Lung (tissue), 12 donors: Measurements from ENCODE around the gene RMI2. TPM values are rescaled to one million over a fixed set of nuclear protein-coding genes. Genes with fewer than 3 reads are reported as not detected.

Source experiments
- ATAC-seq: fragments of 200-7000 bp; cut with Tn5 transposase; one replicate; pipeline ENCODE4 v1.9.1; 2020; ENCODE audit warnings: moderate number of reproducible peaks; ENCODE audit not compliant: insufficient read depth, low FRiP score
- DNase-seq, 3 donors: peaks; one replicate each; pipeline ENCODE4 v3.0.0-alpha.2; 2013 to 2017
- H3K27ac ChIP-seq, 2 donors: one replicate each; pipeline ENCODE4 v1.5.1; 2013; ENCODE audit warnings: mild to moderate bottlenecking in 2 of 2, moderate library complexity in 2 of 2, control low read depth in 1 of 2, inconsistent platforms in 1 of 2, low read depth in 1 of 2, low read length in 1 of 2
- H3K27me3 ChIP-seq, 3 donors: one replicate each; pipeline ENCODE4 v1.5.1; 2013; ENCODE audit warnings: low read length in 2 of 3; ENCODE audit not compliant: control insufficient read depth in 3 of 3, insufficient read depth in 3 of 3
- H3K36me3 ChIP-seq, 4 donors: one replicate each; pipeline ENCODE4 v1.5.1; 2013; ENCODE audit warnings: low read length in 4 of 4, mild to moderate bottlenecking in 1 of 4, moderate library complexity in 1 of 4; ENCODE audit not compliant: control insufficient read depth in 4 of 4, insufficient read depth in 4 of 4
- H3K4me1 ChIP-seq, 5 donors: one replicate each; pipeline ENCODE4 v1.5.1; 2013; ENCODE audit warnings: low read length in 5 of 5, mild to moderate bottlenecking in 2 of 5, moderate library complexity in 1 of 5; ENCODE audit not compliant: control insufficient read depth in 5 of 5, insufficient read depth in 5 of 5
- H3K4me3 ChIP-seq: one replicate; pipeline ENCODE4 v1.5.1; 2013; ENCODE audit warnings: mild to moderate bottlenecking, control low read depth, moderate library complexity
- H3K9ac ChIP-seq, 2 donors: one replicate each; pipeline ENCODE4 v1.5.1; 2013; ENCODE audit warnings: low read length in 2 of 2, control low read depth in 1 of 2; ENCODE audit not compliant: insufficient read depth in 1 of 2
- H3K9me3 ChIP-seq, 4 donors: one replicate each; pipeline ENCODE4 v1.5.1; 2013; ENCODE audit warnings: low read length in 3 of 4, mild to moderate bottlenecking in 1 of 4, moderate library complexity in 1 of 4; ENCODE audit not compliant: control insufficient read depth in 4 of 4, insufficient read depth in 3 of 4
- CTCF ChIP-seq: IDR thresholded peaks from 2 replicates; pipeline ENCODE4 v1.5.1; 2012; ENCODE audit warnings: mild to moderate bottlenecking; ENCODE audit errors: control extremely low read depth, extremely low read depth
- WGBS, 2 donors: extraction: QIAGEN DNeasy Blood & Tissue Kit; methylation state at CpG; one replicate each; pipeline ENCODE4 v1.1.7; 2013; 5-methylcytosine and 5-hydroxymethylcytosine counted together
- polyA plus RNA-seq, 2 donors: library from polyadenylated mRNA; stranded (reverse); fragments of 200-250 nt; gene quantifications; one replicate each; pipeline ENCODE4 v1.2.1, GENCODE V29; 2013
- total RNA-seq, 2 donors: library from RNA; depleted of rRNA in 1 of 2; stranded (reverse); fragments of >200 nt in 1 of 2; gene quantifications; one replicate each; pipeline ENCODE4 v1.2.1, GENCODE V29; 2014 to 2021
- donor health status: control.
- donor health status: control.
- donor health status: Bipolar disorder and iron deficiency.
- donor health status: healthy.
- donor health status: DM: yes; HTN: yes; CAD: no.

The RMI2 gene
- total and polyA plus RNA-seq, 4 donors = 2.5 to 7.2 (median 4.5) TPM

- H3K27ac ChIP-seq = no peak overlapping the region
- TF ChIP-seq CTCF = no peak
- 77 to 84% methylated on average over 22 of the region's 22 CpGs for WGBS, 2 donors
- no peaks in the 10 kb centered on the region for H3K36me3 ChIP-seq
- no peak for ATAC-seq
- H3K27me3 ChIP-seq = no peaks in the 10 kb centered on the region
- no peak overlapping the region for H3K9ac ChIP-seq
- peaks cover 0 to 15% (median 0%) of the 10 kb centered on the region in 5 donors for H3K4me1 ChIP-seq
- DNase-seq = no peak
- no peak overlapping the region for H3K4me3 ChIP-seq
- H3K9me3 ChIP-seq = no peaks in the 10 kb centered on the region
Observed at GRCh38 chr16:11395008-11395948, 50.0 kb downstream of the RMI2 start.

GRCh38 chr16:11395949-11396240, 50.6 kb downstream of the RMI2 start:
- no peak overlapping the region for H3K4me3 ChIP-seq
- no peak overlapping the region for H3K9ac ChIP-seq
- no peak for ATAC-seq
- no peaks in the 10 kb centered on the region for H3K36me3 ChIP-seq
- peaks cover 0 to 11% (median 0%) of the 10 kb centered on the region in 5 donors for H3K4me1 ChIP-seq
- H3K27ac ChIP-seq = no peak overlapping the region
- TF ChIP-seq CTCF = no peak
- DNase-seq = no peak
- 14 to 28% methylated on average over 3 of the region's 3 CpGs for WGBS, 2 donors
- no peaks in the 10 kb centered on the region for H3K9me3 ChIP-seq
- no peaks in the 10 kb centered on the region for H3K27me3 ChIP-seq

- H3K4me1 ChIP-seq = peaks cover 0 to 8% (median 0%) of the 10 kb centered on the region in 5 donors
- WGBS, 2 donors = 43% methylated on average over 24 of the region's 24 CpGs
- no peaks in the 10 kb centered on the region for H3K27me3 ChIP-seq
- TF ChIP-seq CTCF = peak; percentile 88
- peak; percentile 66 for ATAC-seq
- peak; percentile 75 to 78 (median 78) for DNase-seq
- no peak overlapping the region for H3K9ac ChIP-seq
- H3K36me3 ChIP-seq = no peaks in the 10 kb centered on the region
- H3K9me3 ChIP-seq = no peaks in the 10 kb centered on the region
- no peak overlapping the region for H3K4me3 ChIP-seq
- H3K27ac ChIP-seq = no peak overlapping the region
Observed at GRCh38 chr16:11396241-11397048, 51.2 kb downstream of the RMI2 start.
